Mesenchymal stem cell (in vitro differentiated cells and primary cell): ENCODE results near the gene TMEM106B.

Experiments used
- DNase-seq: peaks from one replicate; pipeline ENCODE4 v3.0.0-alpha.2; 2013
- H2AFZ ChIP-seq: one replicate; pipeline ENCODE4 v1.6.1; 2013; ENCODE audit warnings: low read depth, mild to moderate bottlenecking, control low read depth, inconsistent platforms, low read length, moderate library complexity
- H2AK5ac ChIP-seq: 2 replicates; pipeline ENCODE4 v1.6.1; 2013; ENCODE audit warnings: low read length, moderate library complexity, mild to moderate bottlenecking, inconsistent platforms; ENCODE audit not compliant: severe bottlenecking
- H2BK120ac ChIP-seq: one replicate; pipeline ENCODE4 v1.6.1; 2013; ENCODE audit warnings: low read depth, mild to moderate bottlenecking, inconsistent platforms, low read length, moderate library complexity
- H2BK12ac ChIP-seq, 2 experiments: one replicate each; pipeline ENCODE4 v1.6.1; 2013; ENCODE audit warnings: inconsistent platforms in 2 of 2, low read length in 2 of 2, mild to moderate bottlenecking in 2 of 2, moderate library complexity in 2 of 2, control low read depth in 1 of 2
- H2BK15ac ChIP-seq: one replicate; pipeline ENCODE4 v1.6.1; 2013; ENCODE audit warnings: mild to moderate bottlenecking, low read depth, inconsistent platforms; ENCODE audit not compliant: poor library complexity, severe bottlenecking
- H2BK5ac ChIP-seq: 2 replicates; pipeline ENCODE4 v1.6.1; 2013; ENCODE audit warnings: low read depth, mild to moderate bottlenecking, low read length, control low read depth, inconsistent platforms; ENCODE audit not compliant: poor library complexity, severe bottlenecking
- H3K14ac ChIP-seq, 2 experiments: one replicate each; pipeline ENCODE4 v1.6.1; 2013; ENCODE audit warnings: inconsistent platforms in 2 of 2, low read length in 2 of 2, control low read depth in 1 of 2, mild to moderate bottlenecking in 1 of 2, moderate library complexity in 1 of 2
- H3K18ac ChIP-seq, 2 experiments: one replicate each; pipeline ENCODE4 v1.6.1; 2013; ENCODE audit warnings: inconsistent platforms in 2 of 2, low read length in 2 of 2, control low read depth in 1 of 2, low read depth in 1 of 2, mild to moderate bottlenecking in 1 of 2
- H3K23ac ChIP-seq, 2 experiments: one replicate each; pipeline ENCODE4 v1.6.1; 2013; ENCODE audit warnings: inconsistent platforms in 2 of 2, low read length in 2 of 2, mild to moderate bottlenecking in 2 of 2, moderate library complexity in 2 of 2, control low read depth in 1 of 2
- H3K27ac ChIP-seq: 2 replicates; pipeline ENCODE4 v1.5.1; 2013; ENCODE audit warnings: mild to moderate bottlenecking, moderate library complexity, low read length, control low read depth, inconsistent platforms; ENCODE audit not compliant: poor library complexity, severe bottlenecking
- H3K27me3 ChIP-seq, 2 experiments: 2 replicates each; pipeline versions ENCODE4 v1.6.1 to v1.7.0; 2013; ENCODE audit warnings: low read length in 2 of 2, mild to moderate bottlenecking in 2 of 2, moderate library complexity in 2 of 2, control low read depth in 1 of 2, inconsistent platforms in 1 of 2; ENCODE audit not compliant: control insufficient read depth in 1 of 2, insufficient read depth in 1 of 2
- H3K36me3 ChIP-seq, 2 experiments: 2 replicates each; pipeline versions ENCODE4 v1.6.1 to v1.7.0; 2013; ENCODE audit warnings: low read length in 2 of 2, control low read depth in 1 of 2, inconsistent platforms in 1 of 2, low read depth in 1 of 2, mild to moderate bottlenecking in 1 of 2; ENCODE audit not compliant: insufficient read depth in 2 of 2, control insufficient read depth in 1 of 2
- H3K4ac ChIP-seq, 2 experiments: one replicate each; pipeline ENCODE4 v1.6.1; 2013; ENCODE audit warnings: inconsistent platforms in 2 of 2, low read length in 2 of 2, mild to moderate bottlenecking in 2 of 2, moderate library complexity in 2 of 2, control low read depth in 1 of 2, low read depth in 1 of 2
- H3K4me1 ChIP-seq: 2 replicates; pipeline ENCODE4 v1.6.1; 2013; ENCODE audit warnings: low read depth, low read length, control low read depth; ENCODE audit not compliant: control insufficient read depth, insufficient read depth
- H3K4me2 ChIP-seq: 2 replicates; pipeline ENCODE4 v1.6.1; 2013; ENCODE audit warnings: low read length, mild to moderate bottlenecking, inconsistent platforms; ENCODE audit not compliant: poor library complexity, severe bottlenecking
- H3K4me3 ChIP-seq, 2 experiments: 2 replicates each; pipeline versions ENCODE4 v1.5.1 to v1.7.0; 2013; ENCODE audit warnings: low read length in 2 of 2, mild to moderate bottlenecking in 2 of 2, control low read depth in 1 of 2, low read depth in 1 of 2; ENCODE audit not compliant: insufficient read depth in 1 of 2
- H3K79me1 ChIP-seq: replicated peaks from 2 replicates; pipeline ENCODE4 v1.6.1; 2013; ENCODE audit warnings: mild to moderate bottlenecking, control low read depth, low read length, inconsistent platforms; ENCODE audit not compliant: poor library complexity, severe bottlenecking
- H3K9ac ChIP-seq: 2 replicates; pipeline ENCODE4 v1.7.0; 2013; ENCODE audit warnings: mild to moderate bottlenecking, low read length, moderate library complexity
- H3K9me3 ChIP-seq: 2 replicates; pipeline ENCODE4 v1.7.0; 2013; ENCODE audit warnings: mild to moderate bottlenecking, low read length; ENCODE audit not compliant: control insufficient read depth
- H4K8ac ChIP-seq: one replicate; pipeline ENCODE4 v1.6.1; 2013; ENCODE audit warnings: inconsistent platforms, mild to moderate bottlenecking, low read length, moderate library complexity
- H4K91ac ChIP-seq: one replicate; pipeline ENCODE4 v1.6.1; 2013; ENCODE audit warnings: mild to moderate bottlenecking, low read length, inconsistent platforms
- WGBS: methylation state at CpG from one replicate; pipeline ENCODE4 v1.1.7; 2013; ENCODE audit warnings: mixed read lengths; 5-methylcytosine and 5-hydroxymethylcytosine counted together

TMEM106B gene

GRCh38 chr7:12209221-12209620 lies 1.9 kb upstream of the TMEM106B start:
- no CpG with 5 or more reads among the region's 1 CpG for WGBS
- Histone ChIP-seq H2BK5ac (no peak overlapping the region), H3K23ac (no peak overlapping the region), H2BK120ac (no peak overlapping the region), H3K9me3 (no peaks in the 10 kb centered on the region), H3K4me3 (no peak overlapping the region), H3K18ac (no peak overlapping the region), H3K27me3 (peaks cover 0 to 3% of the 10 kb centered on the region in 2 experiments), H2AFZ (no peak overlapping the region), H3K14ac (no peak overlapping the region), H3K4me1 (no peaks in the 10 kb centered on the region), H3K36me3 (no peaks in the 10 kb centered on the region), H2AK5ac (no peak overlapping the region), H3K4me2 (no peak overlapping the region), H2BK12ac (no peak overlapping the region), H3K27ac (no peak overlapping the region), H3K79me1 (peaks cover 7% of the 10 kb centered on the region), H2BK15ac (no peak overlapping the region), H4K91ac (no peak overlapping the region), H4K8ac (no peak overlapping the region), H3K9ac (no peak overlapping the region), H3K4ac (no peak overlapping the region)
- DNase-seq: no peak

- no peak overlapping the region for H3K14ac ChIP-seq
- H3K36me3 ChIP-seq: peaks cover 0 to 5% of the 10 kb centered on the region in 2 experiments
- H3K79me1 ChIP-seq: peaks cover 10% of the 10 kb centered on the region
- peak overlapping the region; percentile 80 for H3K4me2 ChIP-seq
- no peaks in the 10 kb centered on the region for H3K9me3 ChIP-seq
- H3K23ac ChIP-seq: no peak overlapping the region
- no peak overlapping the region for H4K91ac ChIP-seq
- peak overlapping the region; percentile 97 for H3K9ac ChIP-seq
- H2AFZ ChIP-seq: peak overlapping the region; percentile 72
- peak overlapping the region; percentile 85 for H4K8ac ChIP-seq
- no peak overlapping the region for H2BK15ac ChIP-seq
- H2AK5ac ChIP-seq: no peak overlapping the region
- H3K4ac ChIP-seq: no peak overlapping the region
- 5% methylated on average over 25 of the region's 26 CpGs for WGBS
- H3K4me3 ChIP-seq: peak overlapping the region; percentile 91 to 94
- peaks cover 0 to 3% of the 10 kb centered on the region in 2 experiments for H3K27me3 ChIP-seq
- H2BK5ac ChIP-seq: no peak overlapping the region
- H3K4me1 ChIP-seq: no peaks in the 10 kb centered on the region
- H2BK120ac ChIP-seq: no peak overlapping the region
- no peak overlapping the region for H2BK12ac ChIP-seq
- peak overlapping the region in 1 of 2 experiments; percentile 62 for H3K18ac ChIP-seq
- no peak for DNase-seq
- H3K27ac ChIP-seq: no peak overlapping the region
Measured at GRCh38 chr7:12210179-12211053, 678 bp upstream of the TMEM106B start.

DNA sequence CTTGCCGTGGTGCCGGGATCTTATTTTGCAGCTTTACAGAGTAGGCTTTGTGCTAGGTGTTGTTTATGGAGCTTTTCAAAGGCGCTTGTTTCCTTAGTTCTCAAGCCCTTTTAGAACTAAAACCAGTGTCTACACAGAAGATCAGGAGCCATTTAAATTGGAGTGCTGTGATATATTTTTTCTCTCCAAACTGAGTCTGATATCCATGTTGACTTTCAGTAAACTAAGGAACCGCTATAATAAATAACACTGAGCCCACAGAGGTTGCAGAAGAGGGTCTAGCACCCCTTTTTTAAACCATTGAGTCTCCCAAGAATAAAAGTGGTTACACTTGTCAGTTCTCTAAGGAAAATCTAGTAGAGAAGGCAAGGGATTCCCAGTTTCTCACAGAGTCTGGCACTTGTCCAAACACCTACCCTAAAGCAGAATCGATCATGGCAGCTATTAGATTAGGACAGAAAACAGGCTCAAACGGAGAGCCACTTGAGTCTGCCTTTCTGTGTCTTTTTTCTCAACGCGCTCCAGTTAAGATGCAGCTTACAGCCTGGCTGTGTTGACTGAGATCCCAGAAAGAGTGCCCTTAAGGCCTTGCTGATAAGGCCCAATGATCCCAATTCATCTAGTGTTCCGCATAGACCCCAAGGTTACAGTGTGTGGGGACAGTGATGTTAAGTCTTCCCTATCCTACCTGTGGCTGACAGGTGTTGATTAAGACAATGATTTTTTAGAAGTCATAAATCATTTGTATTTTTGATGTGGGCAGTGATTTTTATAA lies 804 bp downstream of the TMEM106B start:
- peak; percentile 46 for DNase-seq
- H2AK5ac ChIP-seq: peak overlapping the region; percentile 88
- no peak overlapping the region for H4K91ac ChIP-seq
- H3K23ac ChIP-seq: no peak overlapping the region
- peaks cover 0 to 3% of the 10 kb centered on the region in 2 experiments for H3K27me3 ChIP-seq
- H2BK15ac ChIP-seq: peak overlapping the region; percentile 63
- H3K4ac ChIP-seq: peak overlapping the region in 1 of 2 experiments; percentile 96
- H3K36me3 ChIP-seq: peaks cover 0 to 10% of the 10 kb centered on the region in 2 experiments
- H4K8ac ChIP-seq: peak overlapping the region; percentile 60
- H3K4me1 ChIP-seq: no peaks in the 10 kb centered on the region
- WGBS: 38% methylated on average over 7 of the region's 9 CpGs
- peak overlapping the region in 1 of 2 experiments; percentile 95 for H3K18ac ChIP-seq
- peak overlapping the region; percentile 91 to 94 for H3K4me3 ChIP-seq
- peak overlapping the region; percentile 97 for H2BK5ac ChIP-seq
- H3K9ac ChIP-seq: peak overlapping the region; percentile 97
- peak overlapping the region; percentile 95 for H3K4me2 ChIP-seq
- H3K79me1 ChIP-seq: peaks cover 18% of the 10 kb centered on the region
- peak overlapping the region; percentile 65 for H3K27ac ChIP-seq
- H3K9me3 ChIP-seq: no peaks in the 10 kb centered on the region
- peak overlapping the region; percentile 100 for H2AFZ ChIP-seq
- H3K14ac ChIP-seq: no peak overlapping the region
- H2BK12ac ChIP-seq: peak overlapping the region in 1 of 2 experiments; percentile 61
- no peak overlapping the region for H2BK120ac ChIP-seq

DNA sequence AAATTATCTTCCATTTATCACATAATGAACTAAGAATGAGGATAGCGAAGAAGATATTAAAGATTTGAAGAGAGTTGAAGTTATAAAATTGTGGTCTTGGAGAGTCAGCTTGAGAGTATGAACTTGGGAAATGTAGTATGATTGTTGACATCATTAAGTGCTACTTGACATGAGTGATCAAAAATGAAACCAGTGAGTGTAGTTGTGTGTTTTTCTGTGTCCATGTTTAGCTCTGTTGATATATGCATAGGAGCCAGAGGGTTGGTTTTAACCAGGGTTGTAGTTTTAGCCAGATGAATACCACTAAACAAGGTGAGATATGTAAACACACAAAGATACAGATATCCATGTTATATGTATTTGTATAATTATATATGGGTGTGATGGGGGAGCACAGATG lies 6.2 kb downstream of the TMEM106B start:
- H3K4me1 ChIP-seq: no peaks in the 10 kb centered on the region
- no peak overlapping the region for H3K18ac ChIP-seq
- no peak overlapping the region for H3K4me2 ChIP-seq
- peaks cover 15% of the 10 kb centered on the region for H3K79me1 ChIP-seq
- no peak overlapping the region for H3K4ac ChIP-seq
- H3K14ac ChIP-seq: no peak overlapping the region
- no peak overlapping the region for H3K4me3 ChIP-seq
- no peaks in the 10 kb centered on the region for H3K9me3 ChIP-seq
- H4K8ac ChIP-seq: no peak overlapping the region
- H3K27ac ChIP-seq: no peak overlapping the region
- H2BK120ac ChIP-seq: no peak overlapping the region
- no peak overlapping the region for H3K23ac ChIP-seq
- H3K27me3 ChIP-seq: no peaks in the 10 kb centered on the region
- H2BK15ac ChIP-seq: no peak overlapping the region
- no peak overlapping the region for H4K91ac ChIP-seq
- H2AK5ac ChIP-seq: no peak overlapping the region
- H2BK12ac ChIP-seq: no peak overlapping the region
- 100% methylated on average over 1 of the region's 1 CpG for WGBS
- no peak overlapping the region for H2BK5ac ChIP-seq
- DNase-seq: no peak
- H2AFZ ChIP-seq: no peak overlapping the region
- peaks cover 0 to 39% of the 10 kb centered on the region in 2 experiments for H3K36me3 ChIP-seq
- no peak overlapping the region for H3K9ac ChIP-seq
